Measurements from ENCODE around the gene CDKN2AIP.
"Not testable (repeated sequence)": the region's sequence is repeated elsewhere in the genome, so short reads cannot be mapped to it uniquely, and the experiment has no call there.

DNA sequence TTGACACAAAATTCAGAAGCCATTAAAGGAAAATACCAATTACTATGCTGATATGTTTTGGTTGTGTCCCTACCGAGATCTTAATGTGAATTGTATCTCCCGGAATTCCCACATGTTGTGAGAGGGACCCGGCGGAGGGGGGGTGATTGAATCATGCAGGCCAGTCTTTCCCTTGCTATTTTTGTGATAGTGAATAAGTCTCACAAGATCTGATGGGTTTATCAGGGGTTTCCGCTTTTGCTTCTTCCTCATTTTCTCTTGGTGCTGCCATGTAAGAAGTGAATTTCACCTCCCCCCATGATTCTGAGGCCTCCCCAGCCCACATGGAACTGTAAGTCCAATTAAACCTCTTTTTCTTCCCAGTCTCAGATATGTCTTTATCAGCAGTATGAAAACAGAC is 21.4 kb downstream of the CDKN2AIP start:
- TF ChIP-seq, protein P1, sequence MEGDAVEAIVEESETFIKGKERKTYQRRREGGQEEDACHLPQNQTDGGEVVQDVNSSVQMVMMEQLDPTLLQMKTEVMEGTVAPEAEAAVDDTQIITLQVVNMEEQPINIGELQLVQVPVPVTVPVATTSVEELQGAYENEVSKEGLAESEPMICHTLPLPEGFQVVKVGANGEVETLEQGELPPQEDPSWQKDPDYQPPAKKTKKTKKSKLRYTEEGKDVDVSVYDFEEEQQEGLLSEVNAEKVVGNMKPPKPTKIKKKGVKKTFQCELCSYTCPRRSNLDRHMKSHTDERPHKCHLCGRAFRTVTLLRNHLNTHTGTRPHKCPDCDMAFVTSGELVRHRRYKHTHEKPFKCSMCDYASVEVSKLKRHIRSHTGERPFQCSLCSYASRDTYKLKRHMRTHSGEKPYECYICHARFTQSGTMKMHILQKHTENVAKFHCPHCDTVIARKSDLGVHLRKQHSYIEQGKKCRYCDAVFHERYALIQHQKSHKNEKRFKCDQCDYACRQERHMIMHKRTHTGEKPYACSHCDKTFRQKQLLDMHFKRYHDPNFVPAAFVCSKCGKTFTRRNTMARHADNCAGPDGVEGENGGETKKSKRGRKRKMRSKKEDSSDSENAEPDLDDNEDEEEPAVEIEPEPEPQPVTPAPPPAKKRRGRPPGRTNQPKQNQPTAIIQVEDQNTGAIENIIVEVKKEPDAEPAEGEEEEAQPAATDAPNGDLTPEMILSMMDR (IDR thresholded peaks at IDR 0.05) = not testable (repeated sequence)
- TF ChIP-seq POLR2A (IDR thresholded peaks at IDR 0.05) = not testable (repeated sequence)
